Measurements from ENCODE around the gene UCHL5.

UCHL5 gene

DNA sequence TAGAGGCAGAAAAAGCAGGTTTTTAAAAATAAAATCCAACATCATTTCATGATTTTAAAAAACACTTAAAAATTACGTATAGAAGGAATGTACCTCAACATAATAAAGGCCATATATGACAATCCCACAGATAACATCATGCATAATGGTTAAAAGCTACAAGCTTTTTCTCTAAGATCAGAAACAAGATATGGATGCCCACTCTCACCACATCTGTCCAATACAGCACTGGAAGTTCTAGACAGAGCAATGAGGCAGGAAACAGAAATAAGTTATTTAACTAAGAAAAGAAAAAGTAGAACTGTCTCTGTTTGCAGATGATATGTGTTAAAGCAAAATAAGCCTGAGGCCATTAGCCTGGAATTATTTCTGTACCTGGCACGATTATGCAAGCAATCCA lies 96.3 kb downstream of the UCHL5 start:
- DNase-seq = no peak

Measured in CD4-positive, alpha-beta T cell treated with Interleukin-6 for 4 hours (primary cell).